HepG2 (cell line): ENCODE results near the gene PTPRF. TPM values are rescaled to one million over a fixed set of nuclear protein-coding genes. Genes with fewer than 3 reads are reported as not detected.

Experiments
- AGO1 ChIP-seq: fragments of 200-400 bp; formaldehyde crosslinking; IDR thresholded peaks from 2 replicates; pipeline ENCODE4 v1.6.1; 2017; ENCODE audit warnings: mild to moderate bottlenecking, low read depth, low read length, moderate library complexity; ENCODE audit not compliant: poor library complexity, severe bottlenecking
- CCDC6 ChIP-seq: sonication (generic); formaldehyde crosslinking; IDR thresholded peaks from 2 replicates; pipeline ENCODE4 v1.8.1; 2022; ENCODE audit warnings: mild to moderate bottlenecking, missing genetic modification reagents, moderate library complexity
- CREM ChIP-seq, 2 experiments: sonication (generic) in 1 of 2; formaldehyde crosslinking in 1 of 2; IDR thresholded peaks; 2 replicates each; pipeline versions ENCODE4 v1.4.0 to v1.6.1; 2016 to 2020; ENCODE audit warnings: antibody characterized with exemption in 1 of 2, mild to moderate bottlenecking in 1 of 2, missing genetic modification reagents in 1 of 2
- GTF2F1 ChIP-seq: fragments of 150-350 bp; IDR thresholded peaks from 2 replicates; pipeline ENCODE4 v1.6.1; 2014; ENCODE audit warnings: low read length
- HDAC2 ChIP-seq: sonication (generic); formaldehyde crosslinking; IDR thresholded peaks from 2 replicates; pipeline ENCODE4 v1.4.0; 2020; ENCODE audit warnings: missing genetic modification reagents
- MATR3 ChIP-seq: sonication (generic); formaldehyde crosslinking; IDR thresholded peaks from 2 replicates; pipeline ENCODE4 v1.4.0; 2020; ENCODE audit warnings: missing genetic modification reagents
- PHF8 ChIP-seq: sonication (generic); formaldehyde crosslinking; IDR thresholded peaks from 2 replicates; pipeline ENCODE4 v1.5.0; 2020; ENCODE audit warnings: missing genetic modification reagents
- RBFOX2 ChIP-seq: fragments of 200-400 bp; formaldehyde crosslinking; IDR thresholded peaks from 2 replicates; pipeline ENCODE4 v1.6.1; 2017; ENCODE audit warnings: low read depth, mild to moderate bottlenecking, low read length
- TARDBP ChIP-seq: sonication (generic); formaldehyde crosslinking; IDR thresholded peaks from 2 replicates; pipeline ENCODE4 v1.8.0; 2022; ENCODE audit warnings: mild to moderate bottlenecking, missing genetic modification reagents
- TSC22D2 ChIP-seq: sonication (generic); formaldehyde crosslinking; IDR thresholded peaks from 2 replicates; pipeline ENCODE4 v1.5.1; 2020; ENCODE audit warnings: missing genetic modification reagents, mild to moderate bottlenecking, borderline replicate concordance
- U2AF1 ChIP-seq: fragments of 200-400 bp; formaldehyde crosslinking; optimal IDR thresholded peaks from 2 replicates; pipeline ENCODE3; 2017; ENCODE audit warnings: mild to moderate bottlenecking, low read depth, low read length
- ZNF670 ChIP-seq: sonication (generic); formaldehyde crosslinking; IDR thresholded peaks from 2 replicates; pipeline ENCODE4 v1.8.0; 2022; ENCODE audit warnings: mild to moderate bottlenecking, missing genetic modification reagents, borderline replicate concordance
- ZNF773 ChIP-seq: sonication (generic); formaldehyde crosslinking; IDR thresholded peaks from 2 replicates; pipeline ENCODE4 v1.4.0; 2020; ENCODE audit warnings: missing genetic modification reagents, borderline replicate concordance
- polyA plus RNA-seq, 8 experiments: library from polyadenylated mRNA; depleted of rRNA in 3 of 8; stranded (reverse) in 7 of 8; unstranded in 1 of 8; fragments of >200 nt; fragmentation: Illumina TruSeq in 4 of 8; extraction: Trizol in 4 of 8; gene quantifications; 2 replicates each; pipeline versions ENCODE4 v1.2.1 to v1.2.3, GENCODE V29; 2011 to 2016; ENCODE audit warnings: low read depth in 4 of 8, missing spikeins in 1 of 8, mixed read lengths in 1 of 8; ENCODE audit not compliant: insufficient read depth in 1 of 8
- total RNA-seq, 5 experiments: library from RNA; depleted of rRNA; stranded (reverse); fragments of >200 nt; fragmentation: Illumina TruSeq; extraction: Trizol; gene quantifications; 2 replicates each; pipeline ENCODE4 v1.2.3, GENCODE V29; 2016; ENCODE audit warnings: low read depth in 1 of 5
- TF ChIP-seq, protein P1 (sequence below): sonication (generic); formaldehyde crosslinking; IDR thresholded peaks from 2 replicates; pipeline ENCODE4 v1.4.0; 2020; ENCODE audit warnings: missing genetic modification reagents
- TF ChIP-seq, protein P2 (sequence below): sonication (generic); formaldehyde crosslinking; IDR thresholded peaks from 2 replicates; pipeline ENCODE4 v1.4.0; 2020; ENCODE audit warnings: missing genetic modification reagents, borderline replicate concordance
- TF ChIP-seq, protein P3 (sequence below): sonication (generic); formaldehyde crosslinking; IDR thresholded peaks from 2 replicates; pipeline ENCODE4 v1.4.0; 2020; ENCODE audit warnings: mild to moderate bottlenecking, missing genetic modification reagents
- TF ChIP-seq, protein P4 (sequence below): sonication (generic); formaldehyde crosslinking; IDR thresholded peaks from 2 replicates; pipeline ENCODE4 v1.5.0; 2020; ENCODE audit warnings: missing genetic modification reagents

Gene PTPRF
- total and polyA plus RNA-seq, 2 of the 13 experiments (the other 11 are each of a cell fraction or from before 2014, with no cell fraction given) = 55.9 to 167 TPM

DNA sequence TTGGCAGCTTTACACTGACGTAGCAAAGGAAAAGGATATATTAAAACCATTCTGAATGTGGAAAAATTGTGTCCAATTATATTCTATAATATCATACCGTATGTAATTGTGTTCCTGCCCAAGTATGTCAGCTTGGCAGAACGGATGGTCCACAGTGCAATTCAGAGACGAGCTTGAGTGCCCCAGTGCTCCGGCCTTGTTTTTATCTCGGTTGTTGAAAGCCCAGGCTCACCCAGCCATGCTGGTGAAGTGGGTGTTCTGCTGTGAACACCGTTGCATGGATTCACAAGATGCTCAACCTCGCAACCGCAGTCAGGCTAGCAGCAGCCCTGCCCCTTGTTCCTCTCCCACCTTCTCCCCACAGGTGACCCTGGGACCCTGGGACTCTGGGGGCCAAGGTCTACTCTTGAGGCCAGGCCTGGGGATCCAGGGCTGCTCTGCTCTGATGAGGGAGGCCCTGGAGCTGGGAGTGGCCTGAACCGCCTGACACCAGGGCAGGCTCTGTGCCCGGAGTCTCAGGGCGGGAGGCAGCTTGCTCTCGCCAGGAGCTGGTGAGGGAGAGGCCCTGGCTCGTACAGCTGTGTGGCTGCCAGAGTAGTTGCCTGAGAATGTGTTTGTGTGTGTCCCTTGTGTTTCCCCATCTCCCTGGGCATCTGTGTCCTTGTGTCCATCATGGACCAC, 11.2 kb downstream of the PTPRF start (continued):
- TF ChIP-seq AGO1 (no peak), RBFOX2 (0 out of 2 replicates have a peak, but pooled peaks have one; percentile 36), GTF2F1 (no peak), HDAC2 (CRISPR knock-in tag) (0 out of 2 replicates have a peak, but pooled peaks have one; percentile 23), U2AF1 (no peak), ZNF670 (CRISPR knock-in tag) (no peak), TSC22D2 (CRISPR knock-in tag) (no peak), PHF8 (CRISPR knock-in tag) (no peak), TARDBP (CRISPR knock-in tag) (no peak), ZNF773 (no peak), CREM (IDR thresholded peaks at IDR 0.05) (no peak), CREM (CRISPR knock-in tag; IDR thresholded peaks at IDR 0.05) (no peak), MATR3 (CRISPR knock-in tag) (no peak), CCDC6 (CRISPR knock-in tag) (peak; percentile 32; the same call in 1 of the 2 replicates)
- TF ChIP-seq, protein P1, sequence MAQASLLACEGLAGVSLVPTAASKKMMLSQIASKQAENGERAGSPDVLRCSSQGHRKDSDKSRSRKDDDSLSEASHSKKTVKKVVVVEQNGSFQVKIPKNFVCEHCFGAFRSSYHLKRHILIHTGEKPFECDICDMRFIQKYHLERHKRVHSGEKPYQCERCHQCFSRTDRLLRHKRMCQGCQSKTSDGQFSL (CRISPR knock-in tag) = no peak
- TF ChIP-seq, protein P2, sequence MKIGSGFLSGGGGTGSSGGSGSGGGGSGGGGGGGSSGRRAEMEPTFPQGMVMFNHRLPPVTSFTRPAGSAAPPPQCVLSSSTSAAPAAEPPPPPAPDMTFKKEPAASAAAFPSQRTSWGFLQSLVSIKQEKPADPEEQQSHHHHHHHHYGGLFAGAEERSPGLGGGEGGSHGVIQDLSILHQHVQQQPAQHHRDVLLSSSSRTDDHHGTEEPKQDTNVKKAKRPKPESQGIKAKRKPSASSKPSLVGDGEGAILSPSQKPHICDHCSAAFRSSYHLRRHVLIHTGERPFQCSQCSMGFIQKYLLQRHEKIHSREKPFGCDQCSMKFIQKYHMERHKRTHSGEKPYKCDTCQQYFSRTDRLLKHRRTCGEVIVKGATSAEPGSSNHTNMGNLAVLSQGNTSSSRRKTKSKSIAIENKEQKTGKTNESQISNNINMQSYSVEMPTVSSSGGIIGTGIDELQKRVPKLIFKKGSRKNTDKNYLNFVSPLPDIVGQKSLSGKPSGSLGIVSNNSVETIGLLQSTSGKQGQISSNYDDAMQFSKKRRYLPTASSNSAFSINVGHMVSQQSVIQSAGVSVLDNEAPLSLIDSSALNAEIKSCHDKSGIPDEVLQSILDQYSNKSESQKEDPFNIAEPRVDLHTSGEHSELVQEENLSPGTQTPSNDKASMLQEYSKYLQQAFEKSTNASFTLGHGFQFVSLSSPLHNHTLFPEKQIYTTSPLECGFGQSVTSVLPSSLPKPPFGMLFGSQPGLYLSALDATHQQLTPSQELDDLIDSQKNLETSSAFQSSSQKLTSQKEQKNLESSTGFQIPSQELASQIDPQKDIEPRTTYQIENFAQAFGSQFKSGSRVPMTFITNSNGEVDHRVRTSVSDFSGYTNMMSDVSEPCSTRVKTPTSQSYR (CRISPR knock-in tag) = no peak
- TF ChIP-seq, protein P3, sequence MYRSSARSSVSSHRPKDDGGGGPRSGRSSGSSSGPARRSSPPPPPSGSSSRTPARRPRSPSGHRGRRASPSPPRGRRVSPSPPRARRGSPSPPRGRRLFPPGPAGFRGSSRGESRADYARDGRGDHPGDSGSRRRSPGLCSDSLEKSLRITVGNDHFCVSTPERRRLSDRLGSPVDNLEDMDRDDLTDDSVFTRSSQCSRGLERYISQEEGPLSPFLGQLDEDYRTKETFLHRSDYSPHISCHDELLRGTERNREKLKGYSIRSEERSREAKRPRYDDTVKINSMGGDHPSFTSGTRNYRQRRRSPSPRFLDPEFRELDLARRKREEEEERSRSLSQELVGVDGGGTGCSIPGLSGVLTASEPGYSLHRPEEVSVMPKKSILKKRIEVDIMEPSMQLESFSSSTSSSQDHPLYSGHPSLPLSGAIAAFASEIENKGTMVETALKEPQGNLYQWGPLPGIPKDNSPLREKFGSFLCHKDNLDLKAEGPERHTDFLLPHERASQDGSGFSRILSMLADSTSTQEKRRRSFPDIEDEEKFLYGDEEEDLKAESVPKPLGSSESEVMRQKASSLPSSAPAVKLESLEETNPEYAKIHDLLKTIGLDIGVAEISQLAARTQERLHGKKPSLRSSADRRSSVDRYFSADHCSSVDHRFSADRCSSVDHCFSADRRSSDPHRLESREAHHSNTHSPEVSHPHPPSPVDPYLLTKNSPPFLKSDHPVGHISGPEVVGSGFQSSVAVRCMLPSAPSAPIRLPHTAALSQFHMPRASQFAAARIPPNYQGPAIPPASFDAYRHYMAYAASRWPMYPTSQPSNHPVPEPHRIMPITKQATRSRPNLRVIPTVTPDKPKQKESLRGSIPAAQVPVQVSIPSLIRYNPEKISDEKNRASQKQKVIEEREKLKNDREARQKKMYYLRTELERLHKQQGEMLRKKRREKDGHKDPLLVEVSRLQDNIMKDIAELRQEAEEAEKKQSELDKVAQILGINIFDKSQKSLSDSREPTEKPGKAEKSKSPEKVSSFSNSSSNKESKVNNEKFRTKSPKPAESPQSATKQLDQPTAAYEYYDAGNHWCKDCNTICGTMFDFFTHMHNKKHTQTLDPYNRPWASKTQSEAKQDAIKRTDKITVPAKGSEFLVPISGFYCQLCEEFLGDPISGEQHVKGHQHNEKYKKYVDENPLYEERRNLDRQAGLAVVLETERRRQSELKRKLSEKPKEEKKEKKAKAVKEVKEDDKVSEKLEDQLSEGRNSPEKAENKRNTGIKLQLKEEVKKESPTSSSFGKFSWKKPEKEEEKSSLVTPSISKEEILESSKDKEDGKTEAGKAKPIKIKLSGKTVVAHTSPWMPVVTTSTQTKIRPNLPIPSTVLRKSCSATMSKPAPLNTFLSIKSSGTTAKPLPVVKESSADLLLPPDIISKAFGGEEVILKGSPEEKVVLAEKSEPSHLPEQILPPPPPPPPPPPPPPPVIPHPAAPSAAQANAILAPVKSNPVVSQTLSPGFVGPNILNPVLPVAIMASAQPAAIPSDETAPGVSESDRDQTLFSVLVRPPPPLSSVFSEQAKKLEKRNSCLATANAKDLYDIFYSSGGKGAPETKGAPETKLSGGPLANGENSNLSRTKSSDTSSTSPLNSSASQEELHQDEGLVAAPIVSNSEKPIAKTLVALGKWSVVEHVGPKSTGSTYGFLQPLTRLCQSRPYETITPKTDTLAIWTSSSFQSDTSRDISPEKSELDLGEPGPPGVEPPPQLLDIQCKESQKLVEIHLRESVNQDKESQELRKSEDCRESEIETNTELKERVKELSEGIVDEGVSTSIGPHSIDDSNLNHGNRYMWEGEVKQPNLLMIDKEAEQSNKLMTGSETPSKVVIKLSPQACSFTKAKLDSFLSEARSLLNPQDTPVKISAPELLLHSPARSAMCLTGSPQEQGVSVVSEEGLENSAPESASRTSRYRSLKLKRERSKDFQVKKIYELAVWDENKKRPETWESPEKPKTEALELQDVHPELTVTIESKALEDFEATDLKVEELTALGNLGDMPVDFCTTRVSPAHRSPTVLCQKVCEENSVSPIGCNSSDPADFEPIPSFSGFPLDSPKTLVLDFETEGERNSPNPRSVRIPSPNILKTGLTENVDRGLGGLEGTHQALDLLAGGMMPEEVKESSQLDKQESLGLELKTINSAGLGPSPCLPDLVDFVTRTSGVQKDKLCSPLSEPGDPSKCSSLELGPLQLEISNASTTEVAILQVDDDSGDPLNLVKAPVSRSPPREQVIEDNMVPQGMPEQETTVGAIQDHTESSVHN (CRISPR knock-in tag) = no peak
- TF ChIP-seq, protein P4, sequence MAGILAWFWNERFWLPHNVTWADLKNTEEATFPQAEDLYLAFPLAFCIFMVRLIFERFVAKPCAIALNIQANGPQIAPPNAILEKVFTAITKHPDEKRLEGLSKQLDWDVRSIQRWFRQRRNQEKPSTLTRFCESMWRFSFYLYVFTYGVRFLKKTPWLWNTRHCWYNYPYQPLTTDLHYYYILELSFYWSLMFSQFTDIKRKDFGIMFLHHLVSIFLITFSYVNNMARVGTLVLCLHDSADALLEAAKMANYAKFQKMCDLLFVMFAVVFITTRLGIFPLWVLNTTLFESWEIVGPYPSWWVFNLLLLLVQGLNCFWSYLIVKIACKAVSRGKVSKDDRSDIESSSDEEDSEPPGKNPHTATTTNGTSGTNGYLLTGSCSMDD (CRISPR knock-in tag) = no peak
